Heart left ventricle (tissue), 16 donors: ENCODE results near the gene CYREN. TPM values are rescaled to one million over a fixed set of nuclear protein-coding genes. Genes with fewer than 3 reads are reported as not detected.

ENCODE experiments used
- ATAC-seq, 4 donors: fragments of 200-7000 bp; cut with Tn5 transposase; one replicate each; pipeline ENCODE4 v1.9.1; 2020 to 2022; ENCODE audit warnings: moderate library complexity in 4 of 4, mild to moderate bottlenecking in 3 of 4, moderate number of reproducible peaks in 1 of 4
- DNase-seq, 5 donors: peaks; one replicate each; pipeline ENCODE4 v3.0.0-alpha.2; 2020
- H3K27ac ChIP-seq, 12 donors: fragments of 200-600 bp; sonication (generic) in 4 of 12; one replicate each; pipeline versions ENCODE4 v1.5.0 to v1.8.0; 2016 to 2022; ENCODE audit warnings: mild to moderate bottlenecking in 2 of 12
- H3K27me3 ChIP-seq, 9 donors: fragments of 200-600 bp; sonication (generic) in 2 of 9; one replicate each; pipeline versions ENCODE4 v1.5.1 to v1.8.0; 2016 to 2022; ENCODE audit warnings: mild to moderate bottlenecking in 3 of 9
- H3K36me3 ChIP-seq, 9 donors: fragments of 200-600 bp; sonication (generic) in 2 of 9; one replicate each; pipeline versions ENCODE4 v1.5.0 to v1.8.0; 2018 to 2022; ENCODE audit warnings: mild to moderate bottlenecking in 2 of 9
- H3K4me1 ChIP-seq, 12 donors: fragments of 200-600 bp; sonication (generic) in 4 of 12; one replicate each; pipeline versions ENCODE4 v1.5.0 to v1.8.0; 2016 to 2022; ENCODE audit warnings: mild to moderate bottlenecking in 3 of 12
- H3K4me3 ChIP-seq, 12 donors: fragments of 200-600 bp; sonication (generic) in 4 of 12; one replicate each; pipeline versions ENCODE4 v1.5.0 to v1.8.0; 2017 to 2022; ENCODE audit warnings: mild to moderate bottlenecking in 9 of 12, moderate library complexity in 4 of 12
- H3K9me3 ChIP-seq, 12 donors: fragments of 200-600 bp; sonication (generic) in 4 of 12; one replicate each; pipeline versions ENCODE4 v1.5.0 to v1.8.0; 2016 to 2022; ENCODE audit warnings: mild to moderate bottlenecking in 1 of 12
- POLR2A ChIP-seq, 2 donors: fragments of 450-650 bp; IDR thresholded peaks; one replicate each; pipeline ENCODE4 v1.6.1; 2017; ENCODE audit warnings: antibody characterized with exemption in 2 of 2, mild to moderate bottlenecking in 2 of 2, moderate library complexity in 2 of 2
- WGBS, 4 donors: extraction: QIAGEN DNeasy Blood & Tissue Kit in 2 of 4; methylation state at CpG; one replicate each; pipeline versions ENCODE4 v1.1.5 to v1.1.7; 2013 to 2018; 5-methylcytosine and 5-hydroxymethylcytosine counted together
- intact Hi-C, 10 donors: fragments of 100-400 bp; cut with DNase I; formaldehyde crosslinking; loops; one replicate each; pipeline versions ENCODE4 v1.11.1 to v1.14.2; 2022
- polyA plus RNA-seq, 2 donors: library from polyadenylated mRNA; stranded (reverse); fragments of 200-250 nt; gene quantifications; one replicate each; pipeline ENCODE4 v1.2.3, GENCODE V29; 2013
- total RNA-seq, 9 donors: library from RNA; depleted of rRNA in 2 of 9; stranded (reverse); fragments of >200 nt in 2 of 9; fragmentation: NEBNext Ultra II Directional in 3 of 9; extraction: Animal tissue kit (Norgen Biotek cat#: 25700) in 3 of 9; gene quantifications; one replicate each; pipeline versions ENCODE4 v1.1.0 to v1.2.4, GENCODE V29; 2016 to 2023
- TF ChIP-seq, protein P1 (sequence below), 12 donors: fragments of 200-600 bp; sonication (generic) in 4 of 12; IDR thresholded peaks; one replicate each; pipeline versions ENCODE4 v1.5.0 to v1.8.0; 2018 to 2022; ENCODE audit warnings: antibody characterized with exemption in 12 of 12, mild to moderate bottlenecking in 5 of 12
- donor health status: ischemic (EF 13 %, LVEDD 7.1; RV severe dilation, severe dysfunction).
- donor health status: healthy with polysubstance abuse.
- donor health status: DM: no; HTN: yes; CAD: no.
- donor health status: DM: no; HTN: no; CAD: no.
- donor health status: ischemic (EF 25% LVEDD 6.9; RV normal size, moderate dysfunction).
- donor health status: ischemic (EF 25% LVEDD 5.7; RV mildly dilated, moderate dysfunction).
- donor health status: healthy.
- donor health status: DM: yes; HTN: yes; CAD: no.
- donor health status: ischemic (EF 35%, LVEDD 5.7; RV mildly dilated, moderate dysfunction).
- donor health status: nonischemic (EF 11% LVEDD 7.7; RV severe dilation, severe dysfunction).
- donor health status: DM: yes; HTN: yes; CAD: no.
- donor health status: PGD.
- donor health status: ischemic (EF 29% LVEDD 5.4; RV normal size, mild dysfunction).
- donor health status: nonischemic (EF 23%, LVEDD 6.1; RV moderate dilation, normal function).

Gene CYREN
- total and polyA plus RNA-seq, 11 donors, result 18.4 to 35.8 (median 24.9) TPM

DNA sequence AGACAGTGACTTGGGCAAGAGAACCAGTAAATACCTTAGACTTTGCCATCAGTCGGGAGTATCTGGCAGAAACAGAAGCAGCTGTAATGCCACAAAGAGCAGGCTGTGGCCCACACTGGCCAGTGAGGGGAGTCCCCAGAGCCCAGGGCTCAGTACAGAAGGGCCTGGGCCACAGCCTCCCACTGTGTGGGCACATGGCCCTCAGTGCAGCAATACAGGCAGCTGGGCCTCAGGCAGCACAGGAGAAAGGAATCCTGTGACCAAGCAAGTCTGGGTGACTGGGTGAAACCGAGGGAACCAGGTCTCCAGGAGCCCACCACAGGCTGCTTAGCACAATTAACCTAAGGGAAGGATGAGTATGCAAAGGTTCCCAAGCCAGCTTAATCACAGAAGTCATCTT, 26.8 kb upstream of the CYREN start:
- TF ChIP-seq, protein P1, sequence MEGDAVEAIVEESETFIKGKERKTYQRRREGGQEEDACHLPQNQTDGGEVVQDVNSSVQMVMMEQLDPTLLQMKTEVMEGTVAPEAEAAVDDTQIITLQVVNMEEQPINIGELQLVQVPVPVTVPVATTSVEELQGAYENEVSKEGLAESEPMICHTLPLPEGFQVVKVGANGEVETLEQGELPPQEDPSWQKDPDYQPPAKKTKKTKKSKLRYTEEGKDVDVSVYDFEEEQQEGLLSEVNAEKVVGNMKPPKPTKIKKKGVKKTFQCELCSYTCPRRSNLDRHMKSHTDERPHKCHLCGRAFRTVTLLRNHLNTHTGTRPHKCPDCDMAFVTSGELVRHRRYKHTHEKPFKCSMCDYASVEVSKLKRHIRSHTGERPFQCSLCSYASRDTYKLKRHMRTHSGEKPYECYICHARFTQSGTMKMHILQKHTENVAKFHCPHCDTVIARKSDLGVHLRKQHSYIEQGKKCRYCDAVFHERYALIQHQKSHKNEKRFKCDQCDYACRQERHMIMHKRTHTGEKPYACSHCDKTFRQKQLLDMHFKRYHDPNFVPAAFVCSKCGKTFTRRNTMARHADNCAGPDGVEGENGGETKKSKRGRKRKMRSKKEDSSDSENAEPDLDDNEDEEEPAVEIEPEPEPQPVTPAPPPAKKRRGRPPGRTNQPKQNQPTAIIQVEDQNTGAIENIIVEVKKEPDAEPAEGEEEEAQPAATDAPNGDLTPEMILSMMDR (IDR thresholded peaks at IDR 0.05), result no peak
- TF ChIP-seq POLR2A (IDR thresholded peaks at IDR 0.05), result no peak
- Histone ChIP-seq H3K36me3 (peaks cover 0 to 100% (median 86%) of the 10 kb centered on the region in 9 donors), H3K27me3 (no peaks in the 10 kb centered on the region), H3K9me3 (no peaks in the 10 kb centered on the region), H3K27ac (no peak overlapping the region), H3K4me3 (no peak overlapping the region), H3K4me1 (peaks cover 0 to 11% (median 0%) of the 10 kb centered on the region in 12 donors)
- WGBS, 4 donors, result 89 to 95% (median 93%) methylated on average over 2 of the region's 2 CpGs
- ATAC-seq (no peak), DNase-seq (no peak)
- intact Hi-C loops, result no loop called here

DNA sequence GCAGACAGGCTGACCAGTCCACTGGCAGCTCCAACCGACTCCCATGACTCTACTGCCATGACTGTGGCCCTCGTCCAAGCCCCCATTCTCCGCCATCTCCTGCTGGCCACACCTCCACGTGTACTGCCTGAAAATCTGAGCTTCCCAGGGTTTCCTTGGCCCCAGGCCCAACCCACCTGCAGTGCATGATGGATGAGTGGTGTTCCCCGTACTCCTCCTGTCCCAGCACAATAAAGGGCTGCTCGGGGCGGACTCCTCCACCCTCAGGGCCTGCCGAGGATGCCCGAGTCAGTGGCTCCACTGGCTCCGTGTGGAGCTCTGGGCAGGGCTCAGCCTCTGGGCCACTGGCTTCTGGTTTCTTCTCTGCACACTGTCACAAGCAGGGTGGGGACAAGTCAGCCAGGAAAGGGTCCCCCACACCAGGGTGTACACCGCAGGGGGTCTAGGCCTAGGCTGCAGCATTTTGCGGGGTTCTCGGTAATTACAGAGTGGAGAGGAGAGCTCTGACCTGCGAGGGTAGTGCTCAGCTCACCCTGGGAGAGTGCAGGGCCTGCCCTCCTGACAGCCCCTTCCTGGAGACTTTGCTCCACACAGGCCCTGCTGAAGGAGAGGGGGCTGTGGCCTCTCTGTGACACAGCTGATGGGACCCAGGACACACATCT, 25.6 kb upstream of the CYREN start:
- intact Hi-C loops, result no loop called here
- ATAC-seq, result no peak
- H3K9me3 ChIP-seq, result no peaks in the 10 kb centered on the region
- DNase-seq, result no peak
- H3K4me3 ChIP-seq, result no peak overlapping the region
- H3K27me3 ChIP-seq, result no peaks in the 10 kb centered on the region
- H3K4me1 ChIP-seq, result peaks cover 0 to 9% (median 0%) of the 10 kb centered on the region in 12 donors
- no peak overlapping the region for H3K27ac ChIP-seq
- TF ChIP-seq POLR2A (IDR thresholded peaks at IDR 0.05), result no peak
- TF ChIP-seq, protein P1 (IDR thresholded peaks at IDR 0.05), result no peak
- H3K36me3 ChIP-seq, result peaks cover 0 to 100% (median 90%) of the 10 kb centered on the region in 9 donors
- WGBS, 4 donors, result 92 to 96% (median 96%) methylated on average over 10 to 14 of the region's 14 CpGs

DNA sequence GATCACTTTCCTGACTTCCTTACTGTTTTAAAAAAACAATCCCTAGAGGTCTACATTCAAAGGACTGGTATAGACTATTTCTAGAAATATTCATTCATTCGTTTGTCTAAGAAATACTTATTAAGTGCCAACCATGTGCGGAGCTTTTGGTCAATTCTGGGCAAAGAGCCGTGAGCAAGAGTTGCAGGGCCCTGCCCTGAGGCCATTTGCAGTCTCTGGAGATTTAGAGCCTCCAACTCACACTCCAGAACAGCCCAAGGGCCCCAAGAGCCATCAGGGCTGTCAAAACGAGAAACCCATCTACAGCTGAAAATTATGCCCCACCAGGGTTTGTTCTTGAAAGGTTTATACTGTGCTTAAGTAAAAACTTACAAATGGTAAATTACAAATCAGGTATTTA, 24.6 kb upstream of the CYREN start:
- WGBS, 4 donors, result 81 to 90% (median 87%) methylated on average over 4 of the region's 4 CpGs
- intact Hi-C loops, result no loop called here
- Histone ChIP-seq H3K4me3 (no peak overlapping the region), H3K9me3 (no peaks in the 10 kb centered on the region), H3K27me3 (no peaks in the 10 kb centered on the region), H3K27ac (no peak overlapping the region), H3K4me1 (no peaks in the 10 kb centered on the region), H3K36me3 (peaks cover 0 to 100% (median 82%) of the 10 kb centered on the region in 9 donors)
- no peak for DNase-seq
- ATAC-seq, result no peak
- TF ChIP-seq POLR2A (IDR thresholded peaks at IDR 0.05), result no peak
- TF ChIP-seq, protein P1 (IDR thresholded peaks at IDR 0.05), result no peak

DNA sequence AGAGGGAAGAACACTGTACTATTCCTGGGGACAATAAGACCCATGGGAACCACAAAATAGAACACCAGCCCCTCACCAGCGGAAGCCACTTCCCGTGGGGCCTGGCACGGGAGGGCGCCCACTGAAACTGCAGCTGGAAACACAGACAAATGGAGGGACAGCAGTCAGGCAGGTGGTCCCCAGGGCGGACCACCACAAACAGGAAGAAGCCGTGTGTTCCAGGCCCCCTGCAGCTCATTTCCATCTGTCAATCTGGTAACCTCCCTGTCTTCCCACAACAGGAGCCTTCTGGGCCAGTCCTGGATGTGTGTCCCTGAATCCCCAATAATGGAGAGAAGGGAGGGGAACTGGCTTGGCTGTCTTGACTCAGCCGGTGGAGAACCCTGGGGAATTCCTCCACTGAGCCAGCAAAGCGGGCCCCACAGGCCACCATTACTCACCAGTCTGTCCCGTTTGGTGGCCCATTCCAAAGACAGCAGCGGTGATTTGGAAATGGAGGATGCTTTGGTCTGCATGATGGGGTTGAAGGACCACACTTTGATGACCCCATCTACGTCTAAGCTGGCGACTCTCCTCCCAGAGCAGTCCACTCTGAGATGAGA, 24.1 kb upstream of the CYREN start:
- ATAC-seq, result no peak
- no peak for TF ChIP-seq POLR2A (IDR thresholded peaks at IDR 0.05)
- TF ChIP-seq, protein P1 (IDR thresholded peaks at IDR 0.05), result no peak
- Histone ChIP-seq H3K4me3 (no peak overlapping the region), H3K9me3 (no peaks in the 10 kb centered on the region), H3K27ac (no peak overlapping the region), H3K4me1 (peaks cover 0 to 5% (median 0%) of the 10 kb centered on the region in 12 donors), H3K27me3 (no peaks in the 10 kb centered on the region), H3K36me3 (peaks cover 0 to 100% (median 77%) of the 10 kb centered on the region in 9 donors)
- intact Hi-C loops, result no loop called here
- DNase-seq, result no peak
- WGBS, 4 donors, result 75 to 82% (median 80%) methylated on average over 10 to 12 of the region's 12 CpGs
